Measurements from ENCODE around the gene MDFIC. TPM values are rescaled to one million over a fixed set of nuclear protein-coding genes. Genes with fewer than 3 reads are reported as not detected.

Gene MDFIC
- total RNA-seq, 2 donors from 2014 or later, result 55.2 to 65.2 TPM

DNA sequence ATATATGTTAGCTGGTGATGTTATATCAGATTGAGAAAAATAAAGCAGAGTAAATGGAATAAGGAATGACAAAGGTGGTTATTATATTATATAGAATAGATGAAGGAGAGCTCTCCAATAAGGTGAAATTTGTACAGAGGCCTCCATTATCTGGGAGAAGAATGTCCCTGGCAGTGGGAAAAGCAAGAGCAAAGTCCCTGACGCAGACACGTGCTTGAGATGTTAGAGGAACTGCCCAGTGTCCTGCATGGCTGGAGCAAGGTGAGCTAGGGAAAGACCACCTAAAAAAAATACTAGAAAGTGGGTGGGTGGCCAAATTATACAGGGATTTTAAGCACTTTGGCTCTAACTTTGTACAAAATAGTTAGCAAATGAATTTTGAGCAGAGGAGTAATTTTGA lies 120.7 kb downstream of the MDFIC start:
- ATAC-seq (replicated peaks in 1 of 2) (no peak), DNase-seq (no peak)
- Mint-ChIP-seq H3K9me3 (peaks cover 0 to 2% of the 10 kb centered on the region in 2 donors), H3K27me3 (ENCODE audit: low read depth) (no peaks in the 10 kb centered on the region), H3K36me3 (ENCODE audit: insufficient read depth in 2 of 2) (no peaks in the 10 kb centered on the region), H3K4me3 (no peak overlapping the region), H3K4me1 (ENCODE audit: low read depth) (peaks cover 4% of the 10 kb centered on the region), H3K27ac (no peak overlapping the region)

DNA sequence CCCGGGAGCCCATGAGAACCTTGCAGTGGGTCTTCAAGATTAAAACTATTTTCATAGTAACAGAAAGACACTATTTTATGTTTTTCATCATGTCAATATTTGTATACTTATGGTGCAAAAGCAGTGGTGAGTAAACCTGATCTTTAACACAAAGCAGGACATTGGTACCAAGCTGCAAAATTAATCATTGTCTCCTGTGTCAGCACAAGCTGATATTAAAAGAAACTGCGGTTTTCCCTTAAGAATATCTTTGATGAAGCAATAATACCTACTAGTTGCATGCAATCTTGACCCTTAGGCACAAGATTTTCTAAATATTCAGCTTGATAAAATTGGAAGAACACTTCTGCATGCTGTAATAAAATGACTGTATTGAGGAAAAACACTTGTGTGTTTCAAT lies 121.7 kb downstream of the MDFIC start:
- Mint-ChIP-seq H3K4me3 (no peak overlapping the region), H3K27me3 (ENCODE audit: low read depth) (no peaks in the 10 kb centered on the region), H3K27ac (no peak overlapping the region), H3K36me3 (ENCODE audit: insufficient read depth in 2 of 2) (no peaks in the 10 kb centered on the region), H3K4me1 (ENCODE audit: low read depth) (no peaks in the 10 kb centered on the region), H3K9me3 (no peaks in the 10 kb centered on the region)
- DNase-seq (no peak), ATAC-seq (replicated peaks in 1 of 2) (no peak)

DNA sequence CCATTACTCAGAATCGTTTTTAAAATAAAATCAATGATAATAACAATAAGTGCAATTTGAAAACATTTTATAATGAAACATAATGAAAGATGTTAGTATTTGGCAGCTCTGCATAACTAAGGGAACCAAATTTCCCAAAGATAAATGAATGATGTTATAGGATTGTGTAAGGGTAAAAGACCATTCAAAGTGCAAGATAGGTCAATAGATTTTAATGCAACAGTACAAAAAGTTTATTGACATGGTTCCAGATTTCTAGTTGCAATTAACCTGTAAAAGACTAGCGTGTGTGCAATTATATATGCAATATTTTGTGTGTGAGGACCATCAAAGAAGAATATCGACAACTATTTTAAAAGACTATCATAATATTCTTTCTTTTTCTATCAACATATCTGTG lies 122.3 kb downstream of the MDFIC start:
- no peak for DNase-seq
- no peaks in the 10 kb centered on the region for H3K27me3 Mint-ChIP-seq (ENCODE audit: low read depth)
- H3K36me3 Mint-ChIP-seq (ENCODE audit: insufficient read depth in 2 of 2), result no peaks in the 10 kb centered on the region
- no peak overlapping the region for H3K27ac Mint-ChIP-seq
- no peaks in the 10 kb centered on the region for H3K9me3 Mint-ChIP-seq
- no peak for ATAC-seq (replicated peaks in 1 of 2)
- no peak overlapping the region for H3K4me3 Mint-ChIP-seq
- H3K4me1 Mint-ChIP-seq (ENCODE audit: low read depth), result no peaks in the 10 kb centered on the region

DNA sequence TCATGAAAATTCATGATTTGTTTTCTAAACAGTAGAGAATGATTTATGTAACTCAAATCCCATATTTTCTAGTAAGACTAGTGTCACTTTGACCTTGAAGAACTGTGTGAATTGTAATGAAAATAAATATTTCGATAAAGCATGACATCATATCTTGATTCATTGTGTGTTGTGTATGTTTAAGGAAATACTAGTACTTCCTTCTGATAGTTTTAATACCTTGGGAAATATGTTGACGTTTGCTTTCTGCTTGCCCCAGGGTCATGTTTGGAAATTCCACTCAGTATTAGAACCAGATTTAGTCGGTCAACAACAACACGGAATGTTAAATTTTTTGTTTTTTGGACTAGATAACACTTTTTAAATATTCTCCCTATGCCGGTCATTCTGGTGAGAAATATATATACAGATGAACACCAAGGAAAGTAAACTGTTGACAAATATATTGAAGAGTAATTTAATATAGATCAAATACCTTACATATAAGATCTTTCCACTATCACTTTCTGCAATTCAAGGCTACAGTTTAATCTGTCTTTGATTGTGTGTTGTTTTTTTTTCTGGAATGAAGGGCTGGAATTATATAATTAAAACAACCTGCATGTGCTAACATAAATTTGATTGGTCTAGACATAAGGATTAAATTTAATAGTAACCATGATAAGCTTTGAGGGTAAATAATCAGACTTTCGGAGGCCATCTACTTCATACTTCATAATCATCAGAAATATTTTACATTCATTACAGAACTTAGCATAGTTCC lies 126.2 kb downstream of the MDFIC start:
- H3K36me3 Mint-ChIP-seq (ENCODE audit: insufficient read depth in 2 of 2), result no peaks in the 10 kb centered on the region
- peaks cover 5% of the 10 kb centered on the region for H3K27me3 Mint-ChIP-seq (ENCODE audit: low read depth)
- DNase-seq (no peak), ATAC-seq (replicated peaks in 1 of 2) (no peak)
- no peak overlapping the region for H3K27ac Mint-ChIP-seq
- H3K4me3 Mint-ChIP-seq, result no peak overlapping the region
- H3K4me1 Mint-ChIP-seq (ENCODE audit: low read depth), result no peaks in the 10 kb centered on the region
- H3K9me3 Mint-ChIP-seq, result peaks cover 0 to 3% of the 10 kb centered on the region in 2 donors

DNA sequence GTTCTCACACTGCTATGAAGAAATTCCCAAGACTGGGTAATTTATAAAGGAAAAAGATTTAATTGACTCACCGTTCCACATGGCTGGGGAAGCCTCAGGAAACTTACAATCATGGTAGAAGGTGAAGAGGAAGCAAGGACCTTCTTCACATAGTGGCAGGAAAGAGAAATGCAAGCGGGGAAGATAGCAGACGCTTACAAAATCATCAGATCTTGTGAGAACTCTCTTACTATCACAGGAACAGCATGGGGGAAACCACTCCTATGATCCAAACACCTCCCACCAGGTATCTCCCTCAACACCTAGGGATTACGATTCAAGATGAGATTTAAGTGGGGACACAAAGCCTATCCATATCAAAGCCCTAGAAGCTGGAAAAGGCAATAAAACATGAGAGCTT lies 130.8 kb downstream of the MDFIC start:
- no peaks in the 10 kb centered on the region for H3K4me1 Mint-ChIP-seq (ENCODE audit: low read depth)
- H3K9me3 Mint-ChIP-seq, result peaks cover 0 to 3% of the 10 kb centered on the region in 2 donors
- peaks cover 5% of the 10 kb centered on the region for H3K27me3 Mint-ChIP-seq (ENCODE audit: low read depth)
- no peak for ATAC-seq (replicated peaks in 1 of 2)
- H3K36me3 Mint-ChIP-seq (ENCODE audit: insufficient read depth in 2 of 2), result no peaks in the 10 kb centered on the region
- H3K27ac Mint-ChIP-seq, result no peak overlapping the region
- no peak overlapping the region for H3K4me3 Mint-ChIP-seq
- no peak for DNase-seq

DNA sequence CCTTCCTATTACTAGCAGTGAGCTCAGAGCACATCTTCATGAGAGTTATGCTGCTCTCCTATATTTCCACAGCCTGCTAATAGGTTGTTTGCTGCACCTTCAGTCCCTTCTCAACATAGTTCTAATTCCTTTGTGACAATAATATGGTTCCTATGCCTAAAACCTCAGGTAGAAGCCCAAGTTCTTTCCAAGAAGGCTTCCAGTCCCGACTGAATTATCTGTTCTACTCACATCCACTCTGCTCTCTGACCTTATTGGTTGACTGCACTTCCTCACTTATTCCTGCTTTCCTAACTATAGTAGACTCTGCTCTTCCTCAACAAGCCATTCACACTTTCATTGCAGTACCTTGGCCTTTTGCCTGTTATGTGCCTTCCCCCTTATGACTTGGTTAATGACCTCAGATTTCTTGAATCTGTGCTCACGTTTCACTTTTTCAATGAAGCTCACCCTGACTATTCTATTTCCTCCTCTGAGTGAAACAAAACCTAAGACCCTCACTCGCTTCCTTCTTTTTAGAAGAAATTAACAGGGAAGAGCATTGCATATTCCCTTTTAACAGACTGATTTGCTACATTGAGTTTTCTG lies 132.7 kb downstream of the MDFIC start:
- ATAC-seq (replicated peaks in 1 of 2), result no peak
- Mint-ChIP-seq H3K4me3 (no peak overlapping the region), H3K36me3 (ENCODE audit: insufficient read depth in 2 of 2) (no peaks in the 10 kb centered on the region), H3K27ac (no peak overlapping the region), H3K4me1 (ENCODE audit: low read depth) (no peaks in the 10 kb centered on the region), H3K9me3 (peaks cover 0 to 3% of the 10 kb centered on the region in 2 donors), H3K27me3 (ENCODE audit: low read depth) (peaks cover 5% of the 10 kb centered on the region)
- DNase-seq, result no peak

DNA sequence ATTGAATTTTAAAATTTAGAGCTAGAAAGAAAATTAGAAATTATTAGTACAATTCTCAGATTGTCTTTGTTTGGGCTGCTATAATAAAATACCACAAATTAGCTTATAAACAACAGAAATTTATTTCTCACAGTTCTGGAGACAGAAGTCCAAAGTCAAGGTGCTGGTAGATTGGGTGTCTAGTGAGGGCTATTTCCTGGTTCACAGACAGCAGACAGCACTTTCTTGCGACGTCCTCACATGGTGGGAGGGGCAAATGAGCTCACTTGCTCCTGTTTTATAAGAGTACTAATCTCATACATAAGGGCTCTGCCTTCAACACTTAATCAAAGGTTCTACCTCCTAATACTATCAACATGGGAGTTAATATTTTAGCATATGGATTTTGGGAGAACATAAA lies 134.1 kb downstream of the MDFIC start:
- H3K27me3 Mint-ChIP-seq (ENCODE audit: low read depth), result no peaks in the 10 kb centered on the region
- DNase-seq (no peak), ATAC-seq (replicated peaks in 1 of 2) (no peak)

DNA sequence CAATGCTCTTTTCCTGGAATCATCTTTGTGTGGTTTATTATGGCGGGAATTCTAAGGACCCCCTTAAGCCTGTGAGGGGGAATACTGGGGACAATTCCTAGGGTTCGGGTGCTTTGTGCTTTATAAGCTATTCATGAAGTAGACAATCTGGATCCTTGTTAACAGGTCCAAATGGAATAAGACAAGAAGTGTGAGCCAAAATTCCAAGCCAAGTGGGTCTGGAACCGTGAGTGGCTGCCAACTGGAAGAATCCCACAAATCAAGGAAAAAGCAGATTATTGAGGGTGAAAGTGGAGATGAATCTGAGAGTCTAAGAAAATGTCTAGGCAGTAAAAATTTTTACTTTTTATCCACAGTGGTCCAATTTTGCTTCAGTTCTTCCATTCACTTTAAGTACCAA lies 136.8 kb downstream of the MDFIC start:
- Mint-ChIP-seq H3K4me3 (no peak overlapping the region), H3K27ac (no peak overlapping the region), H3K9me3 (no peaks in the 10 kb centered on the region), H3K4me1 (ENCODE audit: low read depth) (no peaks in the 10 kb centered on the region), H3K36me3 (ENCODE audit: insufficient read depth in 2 of 2) (no peaks in the 10 kb centered on the region), H3K27me3 (ENCODE audit: low read depth) (no peaks in the 10 kb centered on the region)
- DNase-seq (no peak), ATAC-seq (replicated peaks in 1 of 2) (no peak)

More for the DNA sequence above, 134.1 kb downstream of the MDFIC start:
- H3K27ac Mint-ChIP-seq, result no peak overlapping the region
- no peaks in the 10 kb centered on the region for H3K4me1 Mint-ChIP-seq (ENCODE audit: low read depth)
- no peak overlapping the region for H3K4me3 Mint-ChIP-seq
- H3K36me3 Mint-ChIP-seq (ENCODE audit: insufficient read depth in 2 of 2), result no peaks in the 10 kb centered on the region
- H3K9me3 Mint-ChIP-seq, result peaks cover 0 to 2% of the 10 kb centered on the region in 2 donors

DNA sequence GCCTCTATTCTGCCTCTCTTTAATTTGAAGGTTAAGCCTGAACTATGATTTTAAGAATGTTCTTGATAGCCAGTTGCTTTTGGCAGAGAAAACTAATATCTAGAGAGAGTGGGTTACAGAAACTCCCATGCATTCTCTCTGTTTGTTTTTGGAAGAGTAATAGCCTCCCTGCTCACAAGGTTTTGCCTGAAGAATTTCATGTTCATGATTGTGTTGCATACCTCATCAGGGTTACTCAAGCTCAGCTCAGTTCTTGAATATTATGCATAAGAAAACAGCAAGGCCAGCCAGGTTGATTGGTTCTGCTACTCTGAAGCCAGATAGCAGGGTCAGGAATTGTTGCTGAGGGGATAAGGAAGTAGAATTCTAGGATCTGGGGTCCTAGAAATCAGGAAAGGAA lies 137.4 kb downstream of the MDFIC start:
- H3K9me3 Mint-ChIP-seq, result no peaks in the 10 kb centered on the region
- H3K27ac Mint-ChIP-seq, result no peak overlapping the region
- no peaks in the 10 kb centered on the region for H3K4me1 Mint-ChIP-seq (ENCODE audit: low read depth)
- no peak overlapping the region for H3K4me3 Mint-ChIP-seq
- H3K27me3 Mint-ChIP-seq (ENCODE audit: low read depth), result no peaks in the 10 kb centered on the region
- DNase-seq (no peak), ATAC-seq (replicated peaks in 1 of 2) (no peak)
- H3K36me3 Mint-ChIP-seq (ENCODE audit: insufficient read depth in 2 of 2), result no peaks in the 10 kb centered on the region

DNA sequence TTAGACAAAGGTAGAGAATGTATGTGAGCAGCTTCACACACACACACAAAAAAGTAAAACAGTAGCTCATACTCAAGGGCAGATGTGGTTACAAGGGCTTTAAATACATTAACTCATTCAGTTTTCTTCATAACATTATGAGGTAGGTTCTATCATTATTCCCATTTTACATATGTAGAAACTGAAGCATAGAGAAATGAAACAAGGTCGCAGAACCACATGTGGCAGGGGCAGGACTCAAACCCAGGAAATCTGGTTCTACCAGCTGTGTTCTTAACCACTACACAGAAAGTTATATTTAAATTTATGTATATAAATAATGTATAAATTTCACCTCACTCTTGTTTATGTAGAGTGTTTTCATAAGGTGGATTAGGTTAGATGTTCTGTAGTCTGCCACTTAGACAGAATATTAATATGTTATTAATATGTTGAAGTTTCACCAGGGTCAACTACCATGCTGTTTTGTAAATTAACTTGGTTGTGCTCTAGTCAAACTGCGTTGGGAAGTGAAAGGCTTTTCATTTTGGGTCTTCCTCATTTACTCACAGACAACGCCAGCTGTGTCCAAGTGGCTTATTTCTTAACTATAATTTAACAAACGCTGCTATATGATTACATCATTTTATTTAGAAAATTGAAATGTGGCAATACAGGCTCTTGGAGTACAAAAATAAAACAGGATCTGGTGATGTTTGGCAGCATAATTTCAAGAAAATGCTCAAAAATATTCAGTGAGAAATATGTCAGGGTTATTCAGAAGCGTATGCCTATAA lies 138.4 kb downstream of the MDFIC start:
- no peaks in the 10 kb centered on the region for H3K9me3 Mint-ChIP-seq
- H3K4me3 Mint-ChIP-seq, result no peak overlapping the region
- H3K27me3 Mint-ChIP-seq (ENCODE audit: low read depth), result no peaks in the 10 kb centered on the region
- no peaks in the 10 kb centered on the region for H3K36me3 Mint-ChIP-seq (ENCODE audit: insufficient read depth in 2 of 2)
- DNase-seq (no peak), ATAC-seq (replicated peaks in 1 of 2) (no peak)
- no peaks in the 10 kb centered on the region for H3K4me1 Mint-ChIP-seq (ENCODE audit: low read depth)
- H3K27ac Mint-ChIP-seq, result no peak overlapping the region

DNA sequence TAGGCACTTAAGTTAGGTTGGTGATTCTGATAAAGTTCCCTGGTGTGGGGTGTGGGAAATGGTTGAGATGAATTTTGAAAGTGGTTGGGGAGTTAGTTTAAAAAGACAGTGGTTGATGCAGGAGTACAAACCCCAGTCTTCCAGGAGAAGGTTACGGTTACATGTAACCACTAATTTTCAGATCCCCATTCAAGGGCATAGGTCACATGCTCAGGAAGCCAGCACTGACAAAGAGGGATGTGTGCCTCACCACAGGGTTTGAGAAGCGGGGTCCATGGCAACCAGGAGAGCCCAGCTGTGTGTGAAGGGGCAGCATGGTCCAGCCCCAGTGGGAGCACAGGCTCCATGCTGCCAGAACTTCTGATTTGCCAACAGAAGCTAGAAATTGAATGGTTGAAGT lies 144.2 kb downstream of the MDFIC start:
- Mint-ChIP-seq H3K27ac (no peak overlapping the region), H3K4me1 (ENCODE audit: low read depth) (peaks cover 5% of the 10 kb centered on the region), H3K36me3 (ENCODE audit: insufficient read depth in 2 of 2) (no peaks in the 10 kb centered on the region), H3K4me3 (no peak overlapping the region), H3K27me3 (ENCODE audit: low read depth) (no peaks in the 10 kb centered on the region), H3K9me3 (peaks cover 2 to 3% of the 10 kb centered on the region in 2 donors)
- ATAC-seq (replicated peaks in 1 of 2) (no peak), DNase-seq (no peak)

DNA sequence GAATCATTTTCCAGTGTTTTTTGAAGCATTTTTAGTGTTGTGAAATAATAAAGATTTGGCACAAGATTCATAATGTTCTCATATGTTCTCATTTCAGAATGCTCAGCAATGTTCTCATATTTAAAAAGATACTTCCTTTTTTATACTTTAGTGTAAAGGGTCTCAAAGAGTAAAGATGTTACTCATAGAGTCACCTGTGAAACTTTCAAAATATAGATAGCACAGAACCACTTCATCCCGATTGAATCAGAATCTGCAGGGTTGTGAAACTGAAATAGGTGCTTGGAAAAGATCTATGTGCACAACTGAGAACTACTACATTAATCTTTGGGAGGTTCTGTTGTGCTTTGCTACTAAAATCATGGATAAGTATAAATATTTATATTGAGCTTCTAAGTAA lies 144.7 kb downstream of the MDFIC start:
- Mint-ChIP-seq H3K4me1 (ENCODE audit: low read depth) (peaks cover 5% of the 10 kb centered on the region), H3K27ac (no peak overlapping the region), H3K27me3 (ENCODE audit: low read depth) (no peaks in the 10 kb centered on the region), H3K36me3 (ENCODE audit: insufficient read depth in 2 of 2) (no peaks in the 10 kb centered on the region), H3K9me3 (peaks cover 2 to 3% of the 10 kb centered on the region in 2 donors), H3K4me3 (peak overlapping the region in 1 of 2 donors; percentile 17)
- peak in 1 of 2 donors; percentile 67 for ATAC-seq (replicated peaks in 1 of 2)
- no peak for DNase-seq

DNA sequence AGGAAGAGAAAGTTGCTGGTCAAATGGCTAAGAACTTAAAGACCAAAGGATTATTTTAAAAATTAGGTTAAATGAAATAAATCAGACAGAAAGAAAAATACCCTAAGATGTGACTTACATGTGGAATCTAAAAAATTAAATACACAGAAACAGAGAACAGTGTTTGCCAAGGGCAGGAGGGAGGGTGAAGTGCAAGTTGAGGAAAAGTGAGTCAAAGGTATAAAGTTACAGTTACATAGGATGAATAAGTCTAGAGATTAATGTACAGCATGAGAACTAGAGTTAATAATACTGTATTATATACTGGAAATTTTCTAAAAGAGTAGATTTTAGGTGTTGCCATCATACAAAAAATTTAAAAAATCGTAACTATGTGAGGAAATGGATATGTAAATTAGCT lies 146.3 kb downstream of the MDFIC start:
- H3K9me3 Mint-ChIP-seq, result peaks cover 2 to 5% of the 10 kb centered on the region in 2 donors
- ATAC-seq (replicated peaks in 1 of 2) (no peak), DNase-seq (no peak)

More for the DNA sequence above, 146.3 kb downstream of the MDFIC start:
- H3K27ac Mint-ChIP-seq, result no peak overlapping the region
- no peaks in the 10 kb centered on the region for H3K27me3 Mint-ChIP-seq (ENCODE audit: low read depth)
- peaks cover 5% of the 10 kb centered on the region for H3K4me1 Mint-ChIP-seq (ENCODE audit: low read depth)
- H3K4me3 Mint-ChIP-seq, result no peak overlapping the region
- H3K36me3 Mint-ChIP-seq (ENCODE audit: insufficient read depth in 2 of 2), result no peaks in the 10 kb centered on the region
